ENCODE data around the gene DNAH2.

The DNAH2 gene

GRCh38 chr17:7853691-7854038 is 136.1 kb downstream of the DNAH2 start:
- Histone ChIP-seq H3K9me3 (ENCODE audit: control insufficient read depth, insufficient read depth, low read depth, low read length) (no peaks in the 10 kb centered on the region), H3K4me1 (ENCODE audit: control insufficient read depth, insufficient read depth, low read length) (peaks cover 5% of the 10 kb centered on the region; the same call in 1 of the 2 replicates), H3K36me3 (ENCODE audit: control insufficient read depth in 2 of 2, insufficient read depth in 1 of 2, low read length in 2 of 2) (peaks cover 10 to 53% of the 10 kb centered on the region in 2 experiments; a peak in 2 of 3 replicates), H3K27ac (ENCODE audit: extremely low read depth, low read depth, low read length) (no peak overlapping the region), H3K4me3 (ENCODE audit: low read depth, low read length) (no peak overlapping the region)
- CTCF ChIA-PET: interaction anchor here (0.6 to 0.7 kb wide), 2 partner anchors 19 to 60 kb away, joined by 3 read pairs; no protein-coding TSS in a partner anchor
- POLR2A ChIA-PET: interaction anchor here (1.0 kb wide), 1 partner anchor 8 kb away, joined by 7 read pairs; no protein-coding TSS in a partner anchor
- no peak for TF ChIP-seq ZNF660 (tag by site-specific recombination; IDR thresholded peaks at IDR 0.05)
- TF ChIP-seq KLF1 (tag by site-specific recombination; IDR thresholded peaks at IDR 0.05): no peak
- no peak for TF ChIP-seq ZNF473 (tag by site-specific recombination; IDR thresholded peaks at IDR 0.05)
- no peak for TF ChIP-seq ZXDB (tag by site-specific recombination; IDR thresholded peaks at IDR 0.05)
- TF ChIP-seq ZNF324 (tag by site-specific recombination; IDR thresholded peaks at IDR 0.05): no peak
- TF ChIP-seq ZNF416 (tag by site-specific recombination; IDR thresholded peaks at IDR 0.05): no peak
- no peak for TF ChIP-seq ZNF18 (tag by site-specific recombination; IDR thresholded peaks at IDR 0.05)
- TF ChIP-seq ZFP37 (tag by site-specific recombination; IDR thresholded peaks at IDR 0.05): no peak

- Histone ChIP-seq H3K27ac (ENCODE audit: extremely low read depth, low read depth, low read length) (no peak overlapping the region), H3K36me3 (ENCODE audit: control insufficient read depth in 2 of 2, insufficient read depth in 1 of 2, low read length in 2 of 2) (peaks cover 10 to 55% of the 10 kb centered on the region in 2 experiments; a peak in 2 of 3 replicates), H3K9me3 (ENCODE audit: control insufficient read depth, insufficient read depth, low read depth, low read length) (no peaks in the 10 kb centered on the region), H3K4me1 (ENCODE audit: control insufficient read depth, insufficient read depth, low read length) (peaks cover 8% of the 10 kb centered on the region; the same call in 1 of the 2 replicates), H3K4me3 (ENCODE audit: low read depth, low read length) (no peak overlapping the region)
- CTCF ChIA-PET: interaction anchor here (0.6 kb wide), 1 partner anchor 20 kb away, joined by 3 read pairs; no protein-coding TSS in a partner anchor
- TF ChIP-seq ZBTB10 (tag by site-specific recombination; IDR thresholded peaks at IDR 0.05): no peak
- TF ChIP-seq ZNF704 (tag by site-specific recombination; IDR thresholded peaks at IDR 0.05): no peak
- TF ChIP-seq ZNF423 (tag by site-specific recombination; IDR thresholded peaks at IDR 0.05): no peak
- no peak for TF ChIP-seq HOXC10 (CRISPR knock-in tag; IDR thresholded peaks at IDR 0.05)
- no peak for TF ChIP-seq ZNF513 (tag by site-specific recombination; IDR thresholded peaks at IDR 0.05)
- no peak for TF ChIP-seq SP7 (tag by site-specific recombination; IDR thresholded peaks at IDR 0.05)
- TF ChIP-seq SP2 (tag by site-specific recombination; IDR thresholded peaks at IDR 0.05): 0 out of 2 replicates have a peak, but pooled peaks have one; percentile 14
- POLR2A ChIA-PET: interaction anchor here (1.0 to 3.2 kb wide), 2 partner anchors 9 to 21 kb away, joined by 7 to 42 read pairs; partner anchors contain the start of gene KDM6B
These were observed 136.7 kb downstream of the DNAH2 start for GRCh38 chr17:7854078-7854777.

All from HEK293 (cell line).